Measurements from ENCODE around the gene ANP32E. TPM values are rescaled to one million over a fixed set of nuclear protein-coding genes. Genes with fewer than 3 reads are reported as not detected.
A peak's percentile ranks its signal among the peaks of the same experiment; 100 is the strongest.

Gene ANP32E
- total and polyA plus RNA-seq, 9 of the 15 experiments (the other 6 are each of a cell fraction or from before 2014, with no cell fraction given), result 60.4 to 197 (median 104) TPM

DNA sequence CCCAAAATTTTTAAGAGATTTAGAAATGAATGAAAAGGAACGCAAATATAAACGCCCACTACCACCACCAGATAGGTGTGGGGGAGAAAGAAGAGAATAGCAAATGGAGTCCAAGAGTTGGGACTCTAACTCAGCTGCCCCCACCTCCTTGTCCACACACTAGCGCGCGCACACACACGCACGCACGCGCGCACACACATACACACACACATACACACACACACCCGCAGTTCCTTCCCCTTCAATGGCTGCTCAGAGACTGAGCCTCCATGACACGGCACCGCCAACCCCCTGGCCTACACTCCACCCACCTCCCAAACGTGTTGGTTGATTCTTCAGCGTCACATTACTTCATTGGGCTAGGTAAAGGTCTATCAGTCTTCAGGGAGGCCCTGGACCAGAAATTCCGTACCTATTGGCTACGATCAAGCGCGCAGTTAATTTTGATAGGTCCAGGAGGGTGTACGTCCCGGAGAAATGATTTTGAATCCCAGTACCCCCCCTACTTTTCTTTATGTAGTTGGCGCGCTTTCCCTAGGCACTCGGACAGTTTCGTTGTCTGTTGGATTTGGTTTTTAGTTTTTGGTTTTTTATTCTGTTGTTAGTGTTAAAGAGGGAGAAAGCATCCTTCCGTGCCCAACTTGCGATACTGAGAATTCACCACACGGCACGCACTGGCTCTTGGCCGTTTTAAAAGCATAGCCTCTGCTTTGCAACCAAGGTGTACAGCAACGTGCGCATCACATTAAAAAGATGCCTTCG lies at the start of gene ANP32E (continued):
- TF ChIP-seq, protein P1, sequence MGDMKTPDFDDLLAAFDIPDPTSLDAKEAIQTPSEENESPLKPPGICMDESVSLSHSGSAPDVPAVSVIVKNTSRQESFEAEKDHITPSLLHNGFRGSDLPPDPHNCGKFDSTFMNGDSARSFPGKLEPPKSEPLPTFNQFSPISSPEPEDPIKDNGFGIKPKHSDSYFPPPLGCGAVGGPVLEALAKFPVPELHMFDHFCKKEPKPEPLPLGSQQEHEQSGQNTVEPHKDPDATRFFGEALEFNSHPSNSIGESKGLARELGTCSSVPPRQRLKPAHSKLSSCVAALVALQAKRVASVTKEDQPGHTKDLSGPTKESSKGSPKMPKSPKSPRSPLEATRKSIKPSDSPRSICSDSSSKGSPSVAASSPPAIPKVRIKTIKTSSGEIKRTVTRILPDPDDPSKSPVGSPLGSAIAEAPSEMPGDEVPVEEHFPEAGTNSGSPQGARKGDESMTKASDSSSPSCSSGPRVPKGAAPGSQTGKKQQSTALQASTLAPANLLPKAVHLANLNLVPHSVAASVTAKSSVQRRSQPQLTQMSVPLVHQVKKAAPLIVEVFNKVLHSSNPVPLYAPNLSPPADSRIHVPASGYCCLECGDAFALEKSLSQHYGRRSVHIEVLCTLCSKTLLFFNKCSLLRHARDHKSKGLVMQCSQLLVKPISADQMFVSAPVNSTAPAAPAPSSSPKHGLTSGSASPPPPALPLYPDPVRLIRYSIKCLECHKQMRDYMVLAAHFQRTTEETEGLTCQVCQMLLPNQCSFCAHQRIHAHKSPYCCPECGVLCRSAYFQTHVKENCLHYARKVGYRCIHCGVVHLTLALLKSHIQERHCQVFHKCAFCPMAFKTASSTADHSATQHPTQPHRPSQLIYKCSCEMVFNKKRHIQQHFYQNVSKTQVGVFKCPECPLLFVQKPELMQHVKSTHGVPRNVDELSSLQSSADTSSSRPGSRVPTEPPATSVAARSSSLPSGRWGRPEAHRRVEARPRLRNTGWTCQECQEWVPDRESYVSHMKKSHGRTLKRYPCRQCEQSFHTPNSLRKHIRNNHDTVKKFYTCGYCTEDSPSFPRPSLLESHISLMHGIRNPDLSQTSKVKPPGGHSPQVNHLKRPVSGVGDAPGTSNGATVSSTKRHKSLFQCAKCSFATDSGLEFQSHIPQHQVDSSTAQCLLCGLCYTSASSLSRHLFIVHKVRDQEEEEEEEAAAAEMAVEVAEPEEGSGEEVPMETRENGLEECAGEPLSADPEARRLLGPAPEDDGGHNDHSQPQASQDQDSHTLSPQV (IDR thresholded peaks at IDR 0.05), result peak; percentile 85
- TF ChIP-seq ZNF408 (CRISPR knock-in tag; IDR thresholded peaks at IDR 0.05; ENCODE audit: low read depth) (no peak), ZNF274 (IDR thresholded peaks at IDR 0.05; ENCODE audit: borderline replicate concordance, low read depth, low read length) (no peak), FOXP1 (CRISPR knock-in tag; IDR thresholded peaks at IDR 0.05) (no peak), KHSRP (IDR thresholded peaks at IDR 0.05) (no peak; the same call in 1 of the 2 replicates), GTF2E2 (tag; IDR thresholded peaks at IDR 0.05) (peak; percentile 99), ILK (tag; IDR thresholded peaks at IDR 0.05; ENCODE audit: borderline replicate concordance, low read depth) (no peak), RBM39 (optimal IDR thresholded peaks at IDR 0.05; ENCODE audit: low read depth, low read length) (no peak), PHB2 (IDR thresholded peaks at IDR 0.05; ENCODE audit: low read depth) (peak; percentile 45; the same call in 1 of the 2 replicates), FOXM1 (IDR thresholded peaks at IDR 0.05; ENCODE audit: low read depth) (peak; percentile 99), FOXM1 (CRISPR knock-in tag; IDR thresholded peaks at IDR 0.05; ENCODE audit: low read depth) (no peak), BCOR (IDR thresholded peaks at IDR 0.05) (peak; percentile 53), CSDE1 (IDR thresholded peaks at IDR 0.05) (peak in 1 of 2 experiments; percentile 82; a peak in 2 of 4 replicates), ARID1B (IDR thresholded peaks at IDR 0.05) (peak; percentile 70), MCM5 (IDR thresholded peaks at IDR 0.05; ENCODE audit: low read depth) (no peak)
- TF ChIP-seq, protein P2, sequence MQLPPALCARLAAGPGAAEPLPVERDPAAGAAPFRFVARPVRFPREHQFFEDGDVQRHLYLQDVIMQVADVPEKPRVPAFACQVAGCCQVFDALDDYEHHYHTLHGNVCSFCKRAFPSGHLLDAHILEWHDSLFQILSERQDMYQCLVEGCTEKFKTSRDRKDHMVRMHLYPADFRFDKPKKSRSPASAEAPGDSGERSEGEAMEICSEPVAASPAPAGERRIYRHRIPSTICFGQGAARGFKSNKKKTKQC (CRISPR knock-in tag; IDR thresholded peaks at IDR 0.05), result 0 out of 2 replicates have a peak, but pooled peaks have one; percentile 16
- TF ChIP-seq, protein P3, sequence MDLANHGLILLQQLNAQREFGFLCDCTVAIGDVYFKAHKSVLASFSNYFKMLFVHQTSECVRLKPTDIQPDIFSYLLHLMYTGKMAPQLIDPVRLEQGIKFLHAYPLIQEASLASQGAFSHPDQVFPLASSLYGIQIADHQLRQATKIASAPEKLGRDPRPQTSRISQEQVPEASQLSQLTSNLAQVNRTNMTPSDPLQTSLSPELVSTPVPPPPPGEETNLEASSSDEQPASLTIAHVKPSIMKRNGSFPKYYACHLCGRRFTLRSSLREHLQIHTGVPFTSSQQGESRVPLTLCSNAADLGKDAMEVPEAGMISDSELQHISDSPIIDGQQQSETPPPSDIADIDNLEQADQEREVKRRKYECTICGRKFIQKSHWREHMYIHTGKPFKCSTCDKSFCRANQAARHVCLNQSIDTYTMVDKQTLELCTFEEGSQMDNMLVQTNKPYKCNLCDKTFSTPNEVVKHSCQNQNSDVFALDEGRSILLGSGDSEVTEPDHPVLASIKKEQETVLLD (IDR thresholded peaks at IDR 0.05), result peak; percentile 82
- TF ChIP-seq, protein P4, sequence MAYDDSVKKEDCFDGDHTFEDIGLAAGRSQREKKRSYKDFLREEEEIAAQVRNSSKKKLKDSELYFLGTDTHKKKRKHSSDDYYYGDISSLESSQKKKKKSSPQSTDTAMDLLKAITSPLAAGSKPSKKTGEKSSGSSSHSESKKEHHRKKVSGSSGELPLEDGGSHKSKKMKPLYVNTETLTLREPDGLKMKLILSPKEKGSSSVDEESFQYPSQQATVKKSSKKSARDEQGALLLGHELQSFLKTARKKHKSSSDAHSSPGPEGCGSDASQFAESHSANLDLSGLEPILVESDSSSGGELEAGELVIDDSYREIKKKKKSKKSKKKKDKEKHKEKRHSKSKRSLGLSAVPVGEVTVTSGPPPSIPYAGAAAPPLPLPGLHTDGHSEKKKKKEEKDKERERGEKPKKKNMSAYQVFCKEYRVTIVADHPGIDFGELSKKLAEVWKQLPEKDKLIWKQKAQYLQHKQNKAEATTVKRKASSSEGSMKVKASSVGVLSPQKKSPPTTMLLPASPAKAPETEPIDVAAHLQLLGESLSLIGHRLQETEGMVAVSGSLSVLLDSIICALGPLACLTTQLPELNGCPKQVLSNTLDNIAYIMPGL (CRISPR knock-in tag; IDR thresholded peaks at IDR 0.05), result peak; percentile 86
- TF ChIP-seq, protein P5, sequence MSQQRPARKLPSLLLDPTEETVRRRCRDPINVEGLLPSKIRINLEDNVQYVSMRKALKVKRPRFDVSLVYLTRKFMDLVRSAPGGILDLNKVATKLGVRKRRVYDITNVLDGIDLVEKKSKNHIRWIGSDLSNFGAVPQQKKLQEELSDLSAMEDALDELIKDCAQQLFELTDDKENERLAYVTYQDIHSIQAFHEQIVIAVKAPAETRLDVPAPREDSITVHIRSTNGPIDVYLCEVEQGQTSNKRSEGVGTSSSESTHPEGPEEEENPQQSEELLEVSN (IDR thresholded peaks at IDR 0.05; ENCODE audit: borderline replicate concordance in 1 of 2, extremely low read depth in 1 of 2, insufficient read depth in 1 of 2, insufficient read length in 1 of 2, low read depth in 1 of 2, low read length in 1 of 2, poor library complexity in 1 of 2, severe bottlenecking in 1 of 2), result peak in 1 of 2 experiments; percentile 70

Data from K562 (cell line).